ENCODE results near the gene OSBP2. TPM values are rescaled to one million over a fixed set of nuclear protein-coding genes. Genes with fewer than 3 reads are reported as not detected.
A peak's percentile ranks its signal among the peaks of the same experiment; 100 is the strongest.

The OSBP2 gene
- total RNA-seq, 1 donor from 2014 or later: 22.2 TPM

DNA sequence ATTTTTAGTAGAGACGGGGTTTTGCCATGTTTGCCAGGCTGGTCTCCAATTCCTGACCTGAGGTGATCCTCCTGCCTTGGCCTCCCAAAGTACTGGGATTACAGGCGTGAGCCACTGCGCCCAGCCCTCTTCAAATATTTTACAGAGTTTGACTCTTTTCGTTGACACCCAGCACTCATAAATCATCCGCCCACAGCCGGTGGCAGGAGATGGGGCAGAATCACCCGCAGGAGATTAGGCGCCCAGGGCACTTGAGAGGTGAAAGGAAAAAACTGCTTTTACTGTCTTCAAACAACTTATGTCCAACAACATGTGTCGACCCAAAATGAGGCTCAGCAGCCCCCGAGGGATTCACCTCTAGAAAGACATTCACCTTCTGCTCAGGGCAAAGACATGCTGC lies 56.9 kb downstream of the OSBP2 start:
- intact Hi-C loops (cut with micrococcal nuclease): no loop called here
- TF ChIP-seq, protein P1, sequence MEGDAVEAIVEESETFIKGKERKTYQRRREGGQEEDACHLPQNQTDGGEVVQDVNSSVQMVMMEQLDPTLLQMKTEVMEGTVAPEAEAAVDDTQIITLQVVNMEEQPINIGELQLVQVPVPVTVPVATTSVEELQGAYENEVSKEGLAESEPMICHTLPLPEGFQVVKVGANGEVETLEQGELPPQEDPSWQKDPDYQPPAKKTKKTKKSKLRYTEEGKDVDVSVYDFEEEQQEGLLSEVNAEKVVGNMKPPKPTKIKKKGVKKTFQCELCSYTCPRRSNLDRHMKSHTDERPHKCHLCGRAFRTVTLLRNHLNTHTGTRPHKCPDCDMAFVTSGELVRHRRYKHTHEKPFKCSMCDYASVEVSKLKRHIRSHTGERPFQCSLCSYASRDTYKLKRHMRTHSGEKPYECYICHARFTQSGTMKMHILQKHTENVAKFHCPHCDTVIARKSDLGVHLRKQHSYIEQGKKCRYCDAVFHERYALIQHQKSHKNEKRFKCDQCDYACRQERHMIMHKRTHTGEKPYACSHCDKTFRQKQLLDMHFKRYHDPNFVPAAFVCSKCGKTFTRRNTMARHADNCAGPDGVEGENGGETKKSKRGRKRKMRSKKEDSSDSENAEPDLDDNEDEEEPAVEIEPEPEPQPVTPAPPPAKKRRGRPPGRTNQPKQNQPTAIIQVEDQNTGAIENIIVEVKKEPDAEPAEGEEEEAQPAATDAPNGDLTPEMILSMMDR (IDR thresholded peaks at IDR 0.05; ENCODE audit: borderline replicate concordance): no peak
- H3K27me3 ChIP-seq (ENCODE audit: low read depth): no peaks in the 10 kb centered on the region

DNA sequence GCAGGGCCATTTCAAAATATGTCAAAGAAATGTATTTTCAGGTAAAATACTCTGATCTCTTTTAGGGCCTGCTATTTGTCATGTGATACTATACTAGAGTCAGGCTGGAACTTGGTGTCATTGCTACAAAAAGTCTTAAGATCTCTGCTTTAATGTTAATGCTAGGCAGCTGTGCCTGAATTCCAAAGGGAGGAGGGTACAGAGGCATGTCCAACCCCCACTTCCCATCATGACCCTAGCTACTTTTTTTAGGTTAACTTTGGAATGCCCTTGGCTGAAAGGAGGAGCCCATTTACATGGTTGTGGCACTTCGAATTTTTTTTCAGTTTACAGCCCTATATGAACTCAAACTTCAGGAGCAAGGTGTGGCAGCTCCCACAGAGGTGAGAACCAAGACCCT lies 58.1 kb downstream of the OSBP2 start:
- no peaks in the 10 kb centered on the region for H3K4me1 ChIP-seq
- no peak overlapping the region for H3K4me3 ChIP-seq
- intact Hi-C loops (cut with micrococcal nuclease): no loop called here
- no peaks in the 10 kb centered on the region for H3K9me3 ChIP-seq (replicated peaks)
- DNase-seq: no peak
- no peak overlapping the region for H3K27ac ChIP-seq (replicated peaks)
- no peaks in the 10 kb centered on the region for H3K27me3 ChIP-seq (ENCODE audit: low read depth)
- no peaks in the 10 kb centered on the region for H3K36me3 ChIP-seq
- TF ChIP-seq, protein P1 (IDR thresholded peaks at IDR 0.05; ENCODE audit: borderline replicate concordance): no peak

More for the DNA sequence above, 56.9 kb downstream of the OSBP2 start:
- Histone ChIP-seq H3K4me3 (no peak overlapping the region), H3K9me3 (replicated peaks) (no peaks in the 10 kb centered on the region), H3K36me3 (no peaks in the 10 kb centered on the region), H3K27ac (replicated peaks) (no peak overlapping the region), H3K4me1 (no peaks in the 10 kb centered on the region)
- no peak for DNase-seq

DNA sequence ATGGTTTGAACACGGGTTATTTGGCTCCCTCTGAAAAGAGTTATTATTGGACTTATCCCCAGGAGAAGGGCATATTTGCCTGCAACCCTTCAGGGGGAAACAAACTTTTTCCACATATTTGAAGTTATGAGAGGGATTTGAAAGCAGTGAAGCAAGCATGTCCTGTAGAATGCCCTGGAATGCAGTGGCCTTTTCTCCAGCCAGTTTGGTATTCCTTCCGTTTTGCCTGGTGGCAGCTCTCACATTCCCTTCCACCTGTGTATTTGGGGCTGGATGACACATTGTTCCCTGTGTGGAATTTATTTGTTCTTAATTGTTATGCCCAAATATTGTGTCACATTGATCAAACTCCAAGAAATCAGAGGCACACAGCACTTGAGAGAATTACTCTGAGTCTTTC lies 59.0 kb downstream of the OSBP2 start:
- Histone ChIP-seq H3K9me3 (replicated peaks) (no peaks in the 10 kb centered on the region), H3K27ac (replicated peaks) (no peak overlapping the region), H3K27me3 (ENCODE audit: low read depth) (no peaks in the 10 kb centered on the region), H3K4me3 (no peak overlapping the region), H3K4me1 (no peaks in the 10 kb centered on the region), H3K36me3 (no peaks in the 10 kb centered on the region)
- no peak for DNase-seq
- intact Hi-C loops (cut with micrococcal nuclease): no loop called here
- TF ChIP-seq, protein P1 (IDR thresholded peaks at IDR 0.05; ENCODE audit: borderline replicate concordance): no peak

DNA sequence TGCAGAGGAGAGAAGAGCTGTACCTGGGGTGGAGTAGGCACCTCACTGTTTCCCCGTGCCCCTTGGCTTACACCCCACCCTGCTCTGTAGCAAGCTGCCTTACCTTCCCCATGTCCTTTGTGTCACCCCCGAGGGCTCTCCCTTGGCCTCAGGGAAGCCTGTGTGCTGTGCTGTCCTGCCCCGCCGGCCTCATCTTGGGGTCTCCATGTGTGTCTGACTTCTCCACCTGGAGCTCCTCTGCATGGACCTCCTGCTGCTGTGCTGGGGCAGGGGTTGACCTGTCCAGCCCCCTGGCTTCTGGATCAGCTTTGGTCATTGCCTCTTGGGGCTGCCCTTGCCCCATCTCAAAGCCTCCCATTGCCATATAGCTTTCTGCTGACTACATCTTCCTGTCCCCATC lies 59.8 kb downstream of the OSBP2 start:
- no peak for DNase-seq
- Histone ChIP-seq H3K27me3 (ENCODE audit: low read depth) (no peaks in the 10 kb centered on the region), H3K27ac (replicated peaks) (no peak overlapping the region), H3K36me3 (no peaks in the 10 kb centered on the region), H3K4me3 (no peak overlapping the region), H3K4me1 (no peaks in the 10 kb centered on the region), H3K9me3 (replicated peaks) (no peaks in the 10 kb centered on the region)
- TF ChIP-seq, protein P1 (IDR thresholded peaks at IDR 0.05; ENCODE audit: borderline replicate concordance): no peak
- intact Hi-C loops (cut with micrococcal nuclease): no loop called here

DNA sequence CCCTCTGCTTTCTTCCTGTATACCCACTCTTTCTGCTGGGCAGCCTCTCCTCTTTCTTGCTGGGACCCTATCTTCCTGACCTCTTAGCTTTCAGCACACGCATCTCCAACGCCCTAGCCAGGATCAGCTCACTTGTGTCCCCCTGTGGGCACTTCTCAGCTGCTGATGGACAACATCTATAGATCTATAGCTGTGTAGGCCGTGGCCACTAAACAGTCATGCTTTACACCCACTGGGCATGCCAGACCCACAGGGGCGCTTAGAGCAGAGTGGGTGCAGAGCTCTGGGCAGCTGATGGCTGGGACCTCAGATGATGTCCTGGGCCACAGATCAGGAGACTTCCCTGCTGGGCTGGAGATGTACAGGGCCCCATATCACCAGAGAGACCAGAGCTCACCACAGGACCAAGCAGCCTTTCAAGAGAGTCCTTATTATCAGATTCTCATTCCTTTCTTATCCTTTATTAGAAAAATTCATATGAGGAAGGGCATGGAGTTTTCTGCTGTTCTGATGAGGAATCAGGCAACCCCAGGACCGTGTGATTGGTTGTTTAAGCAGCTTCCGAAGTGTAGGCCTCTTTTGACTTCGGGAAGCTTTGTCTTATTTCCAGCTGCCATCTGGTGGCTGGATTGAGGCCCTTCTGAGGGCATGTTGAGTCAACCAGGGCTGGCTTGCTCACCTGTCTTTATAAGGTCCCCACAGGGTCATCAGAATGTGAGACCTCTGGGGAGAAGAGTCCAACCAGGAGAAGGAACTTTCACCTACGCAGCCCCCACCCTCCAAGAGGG lies 60.5 kb downstream of the OSBP2 start:
- no peak overlapping the region for H3K27ac ChIP-seq (replicated peaks)
- no peaks in the 10 kb centered on the region for H3K27me3 ChIP-seq (ENCODE audit: low read depth)
- intact Hi-C loops (cut with micrococcal nuclease): loop anchor here (5.0 kb wide), 1 partner anchor 123 kb away; no protein-coding TSS in a partner anchor
- H3K4me1 ChIP-seq: no peaks in the 10 kb centered on the region
- H3K36me3 ChIP-seq: no peaks in the 10 kb centered on the region
- H3K9me3 ChIP-seq (replicated peaks): no peaks in the 10 kb centered on the region
- TF ChIP-seq, protein P1 (IDR thresholded peaks at IDR 0.05; ENCODE audit: borderline replicate concordance): peak; percentile 74
- H3K4me3 ChIP-seq: no peak overlapping the region
- DNase-seq: peak; percentile 21

All from left ventricle myocardium inferior (tissue), 1 donor.